ENCODE results near the gene POU3F1.

- TF ChIP-seq POLR2A (IDR thresholded peaks at IDR 0.05) (no peak), CTCF (IDR thresholded peaks at IDR 0.05) (no peak)
These were observed 24.6 kb downstream of the POU3F1 start for GRCh38 chr1:38021969-38022368.

Data from esophagus squamous epithelium (tissue), 4 donors.